Fibroblast of lung (primary cell): Measurements from ENCODE around the gene DENND1A. TPM values are rescaled to one million over a fixed set of nuclear protein-coding genes. Genes with fewer than 3 reads are reported as not detected.

Source experiments
- DNase-seq, 2 donors: peaks; one replicate each; pipeline versions ENCODE4 v3.0.0 to v3.0.0-alpha.2; 2010; ENCODE audit warnings: low read depth in 2 of 2
- H2AFZ ChIP-seq: 2 replicates; pipeline ENCODE4 v1.5.1; 2012; ENCODE audit warnings: low read length, control low read depth, inconsistent platforms
- H3K27ac ChIP-seq: 2 replicates; pipeline ENCODE4 v1.5.1; 2011; ENCODE audit warnings: low read length, control low read depth; ENCODE audit not compliant: insufficient read depth
- H3K27me3 ChIP-seq: 2 replicates; pipeline ENCODE4 v1.5.1; 2011; ENCODE audit warnings: mild to moderate bottlenecking, low read length; ENCODE audit not compliant: control insufficient read depth, insufficient read depth
- H3K36me3 ChIP-seq: 2 replicates; pipeline ENCODE4 v1.5.1; 2011; ENCODE audit warnings: low read length; ENCODE audit not compliant: control insufficient read depth, insufficient read depth
- H3K4me1 ChIP-seq: 2 replicates; pipeline ENCODE4 v1.5.1; 2011; ENCODE audit warnings: low read length; ENCODE audit not compliant: control insufficient read depth, insufficient read depth; ENCODE audit errors: extremely low read depth
- H3K4me2 ChIP-seq: 2 replicates; pipeline ENCODE4 v1.5.1; 2011; ENCODE audit warnings: low read length, control low read depth; ENCODE audit not compliant: insufficient read depth; ENCODE audit errors: extremely low read depth
- H3K4me3 ChIP-seq, 4 experiments: fragments of 200-600 bp in 1 of 4; sonication (generic) in 1 of 4; replicated peaks in 1 of 4; 2 replicates each; pipeline ENCODE4 v1.5.1; 2011 to 2016; ENCODE audit warnings: low read length in 4 of 4, low read depth in 3 of 4, mild to moderate bottlenecking in 3 of 4, control low read depth in 2 of 4, inconsistent platforms in 1 of 4, mixed read lengths in 1 of 4; ENCODE audit not compliant: insufficient read depth in 1 of 4; ENCODE audit errors: control extremely low read depth in 1 of 4
- H3K79me2 ChIP-seq: 2 replicates; pipeline ENCODE4 v1.5.1; 2012; ENCODE audit warnings: mild to moderate bottlenecking, low read length, inconsistent platforms; ENCODE audit not compliant: control insufficient read depth, insufficient read depth
- H3K9ac ChIP-seq: 2 replicates; pipeline ENCODE4 v1.5.1; 2011; ENCODE audit warnings: mild to moderate bottlenecking, low read length, control low read depth; ENCODE audit not compliant: insufficient read depth
- H3K9me3 ChIP-seq: 2 replicates; pipeline ENCODE4 v1.5.1; 2012; ENCODE audit warnings: low read depth, low read length; ENCODE audit not compliant: control insufficient read depth, insufficient read depth
- H4K20me1 ChIP-seq: 2 replicates; pipeline ENCODE4 v1.5.1; 2011; ENCODE audit warnings: low read length; ENCODE audit not compliant: control insufficient read depth, insufficient read depth; ENCODE audit errors: extremely low read depth
- EZH2 ChIP-seq: IDR thresholded peaks from 2 replicates; pipeline ENCODE4 v1.5.1; 2012; ENCODE audit warnings: low read length, control low read depth, mild to moderate bottlenecking; ENCODE audit errors: missing control alignments
- polyA plus RNA-seq, 2 donors: library from polyadenylated mRNA; depleted of rRNA in 1 of 2; stranded (reverse) in 1 of 2; unstranded in 1 of 2; fragments of >200 nt; gene quantifications; 2 replicates each; pipeline ENCODE4 v1.2.1, GENCODE V29; 2011 to 2012; ENCODE audit warnings: missing spikeins in 1 of 2
- total RNA-seq: library from RNA; depleted of rRNA; stranded (reverse); fragments of >200 nt; gene quantifications from 2 replicates; pipeline ENCODE4 v1.2.1, GENCODE V29; 2014
- TF ChIP-seq, protein P1 (sequence below), 2 donors: IDR thresholded peaks in 1 of 2; conservative IDR thresholded peaks in 1 of 2; 1 replicate in 1 of 2; 2 replicates in 1 of 2; pipeline ENCODE4 v1.5.1; 2011 to 2012; ENCODE audit warnings: low read length in 2 of 2, control low read depth in 1 of 2, inconsistent platforms in 1 of 2, low read depth in 1 of 2, mild to moderate bottlenecking in 1 of 2

Gene DENND1A
- total and polyA plus RNA-seq, 2 donors (not counting 1 experiment from before 2014, with no cell fraction given), result 13.0 to 18.3 TPM

DNA sequence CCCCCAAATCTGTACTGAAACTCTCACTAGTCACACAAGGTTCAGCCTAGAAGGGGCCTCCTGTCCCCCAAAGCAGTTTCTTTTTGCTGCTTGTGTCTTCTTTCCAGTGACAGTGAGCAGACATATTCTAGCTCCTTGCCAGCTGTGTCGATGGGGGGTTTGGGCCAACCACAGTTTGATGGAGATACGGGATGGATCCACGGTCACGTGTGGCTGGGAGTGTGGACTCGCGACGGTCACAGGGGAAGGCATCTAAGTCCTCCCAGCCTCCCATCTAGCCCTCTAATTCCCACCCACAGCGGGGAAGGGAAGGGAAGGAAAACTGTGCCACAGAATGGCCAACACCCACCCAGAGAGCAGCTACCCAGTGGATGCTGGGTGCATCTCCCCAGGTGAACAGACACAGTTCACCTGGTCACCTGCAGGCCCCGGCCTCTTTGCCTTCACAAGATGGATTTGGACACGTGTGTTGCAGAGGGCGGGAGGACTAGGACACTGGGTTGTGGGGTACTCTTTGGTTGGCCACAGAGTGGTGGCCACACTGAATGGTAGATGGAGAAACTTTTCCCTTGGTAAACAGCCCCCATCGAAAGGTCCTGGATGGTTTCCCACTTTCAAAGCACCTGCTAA, 519.5 kb downstream of the DENND1A start:
- Histone ChIP-seq H3K27ac (no peak overlapping the region), H4K20me1 (no peaks in the 10 kb centered on the region), H3K4me2 (no peak overlapping the region), H3K9me3 (no peaks in the 10 kb centered on the region), H3K9ac (no peak overlapping the region), H3K4me3 (no peak overlapping the region), H3K36me3 (no peaks in the 10 kb centered on the region), H3K79me2 (no peaks in the 10 kb centered on the region), H3K4me1 (no peaks in the 10 kb centered on the region), H3K27me3 (no peaks in the 10 kb centered on the region), H2AFZ (no peak overlapping the region)
- no peak for TF ChIP-seq EZH2
- TF ChIP-seq, protein P1, sequence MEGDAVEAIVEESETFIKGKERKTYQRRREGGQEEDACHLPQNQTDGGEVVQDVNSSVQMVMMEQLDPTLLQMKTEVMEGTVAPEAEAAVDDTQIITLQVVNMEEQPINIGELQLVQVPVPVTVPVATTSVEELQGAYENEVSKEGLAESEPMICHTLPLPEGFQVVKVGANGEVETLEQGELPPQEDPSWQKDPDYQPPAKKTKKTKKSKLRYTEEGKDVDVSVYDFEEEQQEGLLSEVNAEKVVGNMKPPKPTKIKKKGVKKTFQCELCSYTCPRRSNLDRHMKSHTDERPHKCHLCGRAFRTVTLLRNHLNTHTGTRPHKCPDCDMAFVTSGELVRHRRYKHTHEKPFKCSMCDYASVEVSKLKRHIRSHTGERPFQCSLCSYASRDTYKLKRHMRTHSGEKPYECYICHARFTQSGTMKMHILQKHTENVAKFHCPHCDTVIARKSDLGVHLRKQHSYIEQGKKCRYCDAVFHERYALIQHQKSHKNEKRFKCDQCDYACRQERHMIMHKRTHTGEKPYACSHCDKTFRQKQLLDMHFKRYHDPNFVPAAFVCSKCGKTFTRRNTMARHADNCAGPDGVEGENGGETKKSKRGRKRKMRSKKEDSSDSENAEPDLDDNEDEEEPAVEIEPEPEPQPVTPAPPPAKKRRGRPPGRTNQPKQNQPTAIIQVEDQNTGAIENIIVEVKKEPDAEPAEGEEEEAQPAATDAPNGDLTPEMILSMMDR (conservative IDR thresholded peaks at IDR 0.05 in 1 of 2, IDR thresholded peaks at IDR 0.05 in 1 of 2; ENCODE audit: low read depth in 1 of 2, low read length in 2 of 2), result no peak
- DNase-seq, result no peak

DNA sequence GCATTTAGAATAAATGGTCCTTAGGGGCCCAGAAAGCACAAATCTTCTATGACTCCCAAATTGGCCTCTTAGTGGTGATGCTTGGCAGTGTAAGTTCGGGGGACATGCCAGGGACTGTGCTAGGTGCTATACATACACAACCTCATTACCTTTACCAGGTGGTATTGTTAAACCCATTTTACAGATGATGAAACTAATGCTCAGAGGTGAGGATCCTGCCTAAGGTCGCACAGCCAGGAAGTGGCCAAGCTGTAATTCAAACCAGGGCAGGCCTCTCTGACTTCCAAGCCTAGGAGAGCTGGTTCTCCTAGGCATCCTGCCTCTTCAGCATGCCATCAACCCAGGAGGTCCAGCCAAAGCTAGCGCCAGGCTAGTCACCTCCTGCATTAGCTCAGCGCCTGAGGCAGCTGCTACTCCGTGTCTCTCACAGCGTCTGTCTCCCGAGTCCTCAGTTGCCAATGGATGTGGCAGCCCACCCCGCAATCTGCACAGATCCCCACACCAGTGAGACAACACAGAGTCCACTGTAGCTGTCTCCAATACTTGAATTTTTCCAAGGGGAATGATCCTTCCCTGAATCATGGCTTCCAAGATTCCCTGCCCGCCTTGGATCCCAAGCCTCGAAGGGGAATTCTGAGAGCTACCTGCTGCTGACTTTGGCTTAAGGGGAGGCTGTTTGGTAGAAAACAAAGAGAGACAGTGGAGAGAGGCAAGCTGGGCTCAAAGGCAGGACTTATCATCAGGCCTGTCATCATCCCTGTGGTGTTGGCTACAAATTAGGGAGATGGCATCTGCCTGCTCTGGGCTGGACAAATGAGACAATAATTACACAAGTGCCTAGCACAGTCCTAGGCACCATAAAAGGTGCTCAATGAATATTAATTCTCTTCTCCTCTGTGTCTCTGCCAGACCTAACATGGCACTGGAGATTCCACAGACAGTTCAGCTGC, 521.3 kb downstream of the DENND1A start:
- no peaks in the 10 kb centered on the region for H3K27me3 ChIP-seq
- H3K9ac ChIP-seq, result no peak overlapping the region
- no peak overlapping the region for H3K4me2 ChIP-seq
- TF ChIP-seq, protein P1 (conservative IDR thresholded peaks at IDR 0.05 in 1 of 2, IDR thresholded peaks at IDR 0.05 in 1 of 2; ENCODE audit: low read depth in 1 of 2, low read length in 2 of 2), result no peak
- no peak for TF ChIP-seq EZH2
- no peaks in the 10 kb centered on the region for H3K36me3 ChIP-seq
- H2AFZ ChIP-seq, result no peak overlapping the region
- H3K9me3 ChIP-seq, result no peaks in the 10 kb centered on the region
- H3K79me2 ChIP-seq, result no peaks in the 10 kb centered on the region
- no peak overlapping the region for H3K27ac ChIP-seq
- no peak for DNase-seq
- H3K4me3 ChIP-seq, result no peak overlapping the region
- H4K20me1 ChIP-seq, result no peaks in the 10 kb centered on the region
- no peaks in the 10 kb centered on the region for H3K4me1 ChIP-seq

DNA sequence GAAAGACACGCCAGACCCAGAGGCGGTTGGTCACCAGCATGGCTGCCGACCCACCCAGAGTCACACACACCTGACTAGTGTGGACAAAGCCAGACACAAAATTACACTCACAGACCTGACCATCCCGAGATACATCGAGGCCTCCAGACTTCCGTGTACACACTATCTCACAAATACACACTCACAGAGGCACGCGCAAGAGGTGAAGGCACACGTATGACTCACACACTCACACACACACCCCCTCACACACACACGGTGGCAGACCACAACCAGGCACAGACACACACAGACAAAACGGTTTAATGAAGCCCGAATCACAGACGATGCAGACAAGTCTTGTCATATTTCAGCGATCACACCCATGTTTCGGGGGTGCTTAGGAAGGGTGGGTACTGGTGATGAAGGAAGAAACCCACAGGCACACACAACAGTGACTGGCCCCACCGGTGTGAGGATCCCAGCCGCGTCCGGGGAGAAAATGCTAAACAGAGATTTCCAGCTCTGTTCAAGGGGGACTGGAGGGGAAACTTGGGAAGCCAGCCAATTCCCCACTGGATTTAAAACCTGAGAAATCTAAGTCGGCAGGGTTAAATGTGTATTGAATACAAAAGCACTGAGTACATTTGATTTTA, 522.6 kb downstream of the DENND1A start:
- TF ChIP-seq EZH2, result no peak
- TF ChIP-seq, protein P1 (conservative IDR thresholded peaks at IDR 0.05 in 1 of 2, IDR thresholded peaks at IDR 0.05 in 1 of 2; ENCODE audit: low read depth in 1 of 2, low read length in 2 of 2), result no peak
- H3K9ac ChIP-seq, result no peak overlapping the region
- H3K36me3 ChIP-seq, result no peaks in the 10 kb centered on the region
- DNase-seq, result peak; percentile 35 to 63
- no peaks in the 10 kb centered on the region for H4K20me1 ChIP-seq
- H3K4me2 ChIP-seq, result no peak overlapping the region
- no peak overlapping the region for H3K27ac ChIP-seq
- no peak overlapping the region for H2AFZ ChIP-seq
- H3K79me2 ChIP-seq, result no peaks in the 10 kb centered on the region
- no peaks in the 10 kb centered on the region for H3K4me1 ChIP-seq
- H3K27me3 ChIP-seq, result no peaks in the 10 kb centered on the region
- no peaks in the 10 kb centered on the region for H3K9me3 ChIP-seq
- H3K4me3 ChIP-seq, result no peak overlapping the region
